ENCODE data around the gene CD59. TPM values are rescaled to one million over a fixed set of nuclear protein-coding genes. Genes with fewer than 3 reads are reported as not detected.

Gene CD59
- total and polyA plus RNA-seq, 9 of the 15 experiments (the other 6 are each of a cell fraction or from before 2014, with no cell fraction given), result 38.1 to 338 (median 173) TPM

DNA sequence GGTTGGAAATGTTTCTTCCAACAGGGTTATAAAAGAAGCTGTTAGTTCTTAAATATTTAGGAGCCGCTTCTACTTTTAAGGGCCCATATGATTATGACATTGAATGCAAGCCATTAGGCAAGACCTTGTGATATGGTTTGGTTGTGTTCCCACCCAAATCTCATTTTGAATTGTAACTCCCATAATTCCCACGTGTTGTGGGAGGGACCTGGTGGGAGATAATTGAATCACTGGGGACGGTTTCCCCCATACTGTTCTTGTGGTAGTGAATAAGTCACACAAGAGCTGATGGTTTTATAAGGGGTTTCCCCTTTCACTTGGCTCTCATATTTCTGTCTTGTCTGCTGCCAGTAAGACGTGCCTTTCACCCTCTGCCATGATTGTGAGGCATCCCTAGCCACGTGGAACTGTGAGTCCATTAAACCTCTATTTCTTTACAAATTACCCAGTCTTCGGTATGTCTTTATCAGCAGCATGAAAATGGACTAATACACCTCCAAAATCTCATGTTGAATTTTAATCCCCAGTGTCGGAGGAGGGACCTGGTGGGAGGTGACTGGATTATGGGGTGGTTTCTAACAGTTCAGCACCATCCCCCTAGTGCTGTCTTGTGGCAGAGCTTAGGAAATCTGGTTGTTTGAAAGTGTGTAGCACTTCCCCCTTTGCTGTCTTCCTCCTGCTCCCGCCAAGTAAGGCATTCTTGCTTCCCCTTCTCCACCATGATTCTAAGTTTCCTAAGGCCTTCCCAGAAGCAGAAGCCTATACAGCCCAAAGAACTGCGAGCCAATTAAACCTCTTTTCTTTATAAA, 4.3 kb downstream of the CD59 start (continued):
- TF ChIP-seq, protein P1, sequence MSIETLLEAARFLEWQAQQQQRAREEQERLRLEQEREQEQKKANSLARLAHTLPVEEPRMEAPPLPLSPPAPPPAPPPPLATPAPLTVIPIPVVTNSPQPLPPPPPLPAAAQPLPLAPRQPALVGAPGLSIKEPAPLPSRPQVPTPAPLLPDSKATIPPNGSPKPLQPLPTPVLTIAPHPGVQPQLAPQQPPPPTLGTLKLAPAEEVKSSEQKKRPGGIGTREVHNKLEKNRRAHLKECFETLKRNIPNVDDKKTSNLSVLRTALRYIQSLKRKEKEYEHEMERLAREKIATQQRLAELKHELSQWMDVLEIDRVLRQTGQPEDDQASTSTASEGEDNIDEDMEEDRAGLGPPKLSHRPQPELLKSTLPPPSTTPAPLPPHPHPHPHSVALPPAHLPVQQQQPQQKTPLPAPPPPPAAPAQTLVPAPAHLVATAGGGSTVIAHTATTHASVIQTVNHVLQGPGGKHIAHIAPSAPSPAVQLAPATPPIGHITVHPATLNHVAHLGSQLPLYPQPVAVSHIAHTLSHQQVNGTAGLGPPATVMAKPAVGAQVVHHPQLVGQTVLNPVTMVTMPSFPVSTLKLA (conservative IDR thresholded peaks at IDR 0.05), result peak; percentile 68 to 74; a peak in 3 of 4 replicates
- TF ChIP-seq SRSF3 (IDR thresholded peaks at IDR 0.05; ENCODE audit: insufficient read depth, low read length) (no peak), BCL6 (CRISPR knock-in tag; IDR thresholded peaks at IDR 0.05) (no peak), POLR2AphosphoS5 (IDR thresholded peaks at IDR 0.05; ENCODE audit: control insufficient read depth, insufficient read depth, low read depth, low read length) (no peak), CCNT2 (IDR thresholded peaks at IDR 0.05; ENCODE audit: borderline replicate concordance, extremely low read depth, insufficient read length, low read depth, low read length) (no peak), TEAD1 (CRISPR knock-in tag; IDR thresholded peaks at IDR 0.05) (0 out of 4 replicates have a peak, but pooled peaks of 1 of the 2 experiments have one; percentile 22), FOSL1 (tag; conservative IDR thresholded peaks at IDR 0.05) (no peak), LEF1 (IDR thresholded peaks at IDR 0.05) (no peak), ZNF174 (CRISPR knock-in tag; IDR thresholded peaks at IDR 0.05) (no peak), SMARCE1 (IDR thresholded peaks at IDR 0.05) (no peak), ZBTB7A (IDR thresholded peaks at IDR 0.05; ENCODE audit: borderline replicate concordance, control insufficient read depth, low read depth, low read length) (no peak), ASH1L (IDR thresholded peaks at IDR 0.05; ENCODE audit: borderline replicate concordance, low read depth, partially characterized antibody) (no peak)
- TF ChIP-seq, protein P2, sequence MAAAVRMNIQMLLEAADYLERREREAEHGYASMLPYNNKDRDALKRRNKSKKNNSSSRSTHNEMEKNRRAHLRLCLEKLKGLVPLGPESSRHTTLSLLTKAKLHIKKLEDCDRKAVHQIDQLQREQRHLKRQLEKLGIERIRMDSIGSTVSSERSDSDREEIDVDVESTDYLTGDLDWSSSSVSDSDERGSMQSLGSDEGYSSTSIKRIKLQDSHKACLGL (CRISPR knock-in tag; IDR thresholded peaks at IDR 0.05; ENCODE audit: borderline replicate concordance, poor library complexity, severe bottlenecking), result no peak
- TF ChIP-seq, protein P3, sequence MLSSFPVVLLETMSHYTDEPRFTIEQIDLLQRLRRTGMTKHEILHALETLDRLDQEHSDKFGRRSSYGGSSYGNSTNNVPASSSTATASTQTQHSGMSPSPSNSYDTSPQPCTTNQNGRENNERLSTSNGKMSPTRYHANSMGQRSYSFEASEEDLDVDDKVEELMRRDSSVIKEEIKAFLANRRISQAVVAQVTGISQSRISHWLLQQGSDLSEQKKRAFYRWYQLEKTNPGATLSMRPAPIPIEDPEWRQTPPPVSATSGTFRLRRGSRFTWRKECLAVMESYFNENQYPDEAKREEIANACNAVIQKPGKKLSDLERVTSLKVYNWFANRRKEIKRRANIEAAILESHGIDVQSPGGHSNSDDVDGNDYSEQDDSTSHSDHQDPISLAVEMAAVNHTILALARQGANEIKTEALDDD (IDR thresholded peaks at IDR 0.05), result peak; percentile 49
- TF ChIP-seq, protein P4, sequence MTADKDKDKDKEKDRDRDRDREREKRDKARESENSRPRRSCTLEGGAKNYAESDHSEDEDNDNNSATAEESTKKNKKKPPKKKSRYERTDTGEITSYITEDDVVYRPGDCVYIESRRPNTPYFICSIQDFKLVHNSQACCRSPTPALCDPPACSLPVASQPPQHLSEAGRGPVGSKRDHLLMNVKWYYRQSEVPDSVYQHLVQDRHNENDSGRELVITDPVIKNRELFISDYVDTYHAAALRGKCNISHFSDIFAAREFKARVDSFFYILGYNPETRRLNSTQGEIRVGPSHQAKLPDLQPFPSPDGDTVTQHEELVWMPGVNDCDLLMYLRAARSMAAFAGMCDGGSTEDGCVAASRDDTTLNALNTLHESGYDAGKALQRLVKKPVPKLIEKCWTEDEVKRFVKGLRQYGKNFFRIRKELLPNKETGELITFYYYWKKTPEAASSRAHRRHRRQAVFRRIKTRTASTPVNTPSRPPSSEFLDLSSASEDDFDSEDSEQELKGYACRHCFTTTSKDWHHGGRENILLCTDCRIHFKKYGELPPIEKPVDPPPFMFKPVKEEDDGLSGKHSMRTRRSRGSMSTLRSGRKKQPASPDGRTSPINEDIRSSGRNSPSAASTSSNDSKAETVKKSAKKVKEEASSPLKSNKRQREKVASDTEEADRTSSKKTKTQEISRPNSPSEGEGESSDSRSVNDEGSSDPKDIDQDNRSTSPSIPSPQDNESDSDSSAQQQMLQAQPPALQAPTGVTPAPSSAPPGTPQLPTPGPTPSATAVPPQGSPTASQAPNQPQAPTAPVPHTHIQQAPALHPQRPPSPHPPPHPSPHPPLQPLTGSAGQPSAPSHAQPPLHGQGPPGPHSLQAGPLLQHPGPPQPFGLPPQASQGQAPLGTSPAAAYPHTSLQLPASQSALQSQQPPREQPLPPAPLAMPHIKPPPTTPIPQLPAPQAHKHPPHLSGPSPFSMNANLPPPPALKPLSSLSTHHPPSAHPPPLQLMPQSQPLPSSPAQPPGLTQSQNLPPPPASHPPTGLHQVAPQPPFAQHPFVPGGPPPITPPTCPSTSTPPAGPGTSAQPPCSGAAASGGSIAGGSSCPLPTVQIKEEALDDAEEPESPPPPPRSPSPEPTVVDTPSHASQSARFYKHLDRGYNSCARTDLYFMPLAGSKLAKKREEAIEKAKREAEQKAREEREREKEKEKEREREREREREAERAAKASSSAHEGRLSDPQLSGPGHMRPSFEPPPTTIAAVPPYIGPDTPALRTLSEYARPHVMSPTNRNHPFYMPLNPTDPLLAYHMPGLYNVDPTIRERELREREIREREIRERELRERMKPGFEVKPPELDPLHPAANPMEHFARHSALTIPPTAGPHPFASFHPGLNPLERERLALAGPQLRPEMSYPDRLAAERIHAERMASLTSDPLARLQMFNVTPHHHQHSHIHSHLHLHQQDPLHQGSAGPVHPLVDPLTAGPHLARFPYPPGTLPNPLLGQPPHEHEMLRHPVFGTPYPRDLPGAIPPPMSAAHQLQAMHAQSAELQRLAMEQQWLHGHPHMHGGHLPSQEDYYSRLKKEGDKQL (CRISPR knock-in tag; IDR thresholded peaks at IDR 0.05; ENCODE audit: borderline replicate concordance), result no peak
- TF ChIP-seq, protein P5, sequence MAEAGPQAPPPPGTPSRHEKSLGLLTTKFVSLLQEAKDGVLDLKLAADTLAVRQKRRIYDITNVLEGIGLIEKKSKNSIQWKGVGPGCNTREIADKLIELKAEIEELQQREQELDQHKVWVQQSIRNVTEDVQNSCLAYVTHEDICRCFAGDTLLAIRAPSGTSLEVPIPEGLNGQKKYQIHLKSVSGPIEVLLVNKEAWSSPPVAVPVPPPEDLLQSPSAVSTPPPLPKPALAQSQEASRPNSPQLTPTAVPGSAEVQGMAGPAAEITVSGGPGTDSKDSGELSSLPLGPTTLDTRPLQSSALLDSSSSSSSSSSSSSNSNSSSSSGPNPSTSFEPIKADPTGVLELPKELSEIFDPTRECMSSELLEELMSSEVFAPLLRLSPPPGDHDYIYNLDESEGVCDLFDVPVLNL (CRISPR knock-in tag; IDR thresholded peaks at IDR 0.05; ENCODE audit: low read depth), result no peak

Measured in K562 (cell line).